HepG2 (cell line): ENCODE results near the gene CALR.

Experiments
- CBX1 ChIP-seq: IDR thresholded peaks from one replicate; pipeline ENCODE4 v1.6.1; 2016; ENCODE audit warnings: antibody characterized with exemption, low read depth
- EEA1 ChIP-seq: sonication (generic); formaldehyde crosslinking; IDR thresholded peaks from 2 replicates; pipeline ENCODE4 v1.5.1; 2020; ENCODE audit warnings: mild to moderate bottlenecking, missing genetic modification reagents, borderline replicate concordance
- ETS1 ChIP-seq: sonication (generic); formaldehyde crosslinking; IDR thresholded peaks from 2 replicates; pipeline ENCODE4 v1.4.0; 2020; ENCODE audit warnings: missing genetic modification reagents
- HIVEP1 ChIP-seq: sonication (generic); formaldehyde crosslinking; IDR thresholded peaks from 2 replicates; pipeline ENCODE4 v1.4.0; 2020; ENCODE audit warnings: mild to moderate bottlenecking, missing genetic modification reagents
- JUNB ChIP-seq: sonication (generic); formaldehyde crosslinking; IDR thresholded peaks from 2 replicates; pipeline ENCODE4 v1.8.0; 2022; ENCODE audit warnings: missing genetic modification reagents, mild to moderate bottlenecking, borderline replicate concordance
- KDM5A ChIP-seq: fragments of 200-600 bp; sonication (generic); IDR thresholded peaks from 2 replicates; pipeline ENCODE4 v1.7.0; 2018; ENCODE audit warnings: antibody characterized with exemption, mild to moderate bottlenecking, low read length, borderline replicate concordance
- POLR2A ChIP-seq, 2 experiments: IDR thresholded peaks; 2 replicates each; pipeline ENCODE4 v1.6.1; 2011; ENCODE audit warnings: low read depth in 2 of 2, low read length in 2 of 2, mild to moderate bottlenecking in 1 of 2, moderate library complexity in 1 of 2; ENCODE audit not compliant: insufficient read depth in 1 of 2
- SNAPC5 ChIP-seq: sonication (generic); formaldehyde crosslinking; IDR thresholded peaks from 2 replicates; pipeline ENCODE4 v1.8.1; 2023; ENCODE audit warnings: mild to moderate bottlenecking, missing genetic modification reagents, borderline replicate concordance
- TAF1 ChIP-seq: sonication (generic); formaldehyde crosslinking; IDR thresholded peaks from 2 replicates; pipeline ENCODE4 v1.4.0; 2020; ENCODE audit warnings: missing genetic modification reagents

GRCh38 chr19:12918253-12918652, 20.2 kb upstream of the CALR start:
- TF ChIP-seq EEA1 (no peak), TAF1 (CRISPR knock-in tag) (no peak), JUNB (no peak), ETS1 (no peak), KDM5A (no peak), POLR2A (IDR thresholded peaks at IDR 0.05; ENCODE audit: insufficient read depth in 1 of 2, low read depth in 2 of 2, low read length in 2 of 2) (no peak), HIVEP1 (no peak), SNAPC5 (CRISPR knock-in tag) (no peak), CBX1 (no peak)
